H1 (cell line): ENCODE results near the gene CMC4. TPM values are rescaled to one million over a fixed set of nuclear protein-coding genes. Genes with fewer than 3 reads are reported as not detected.
A peak's percentile ranks its signal among the peaks of the same experiment; 100 is the strongest.

ENCODE experiments used
- CTCF ChIA-PET: fragments of 300-600 bp; sonication (Branson Sonifier 250); formaldehyde crosslinking; loops from one replicate; lab custom pipeline; 2021; ENCODE audit not compliant: partially characterized antibody; lab: Charles Lee
- POLR2A ChIA-PET: fragments of 300-600 bp; sonication (Branson Sonifier 250); formaldehyde crosslinking; loops from one replicate; lab custom pipeline; 2021; ENCODE audit warnings: inconsistent platforms; ENCODE audit not compliant: partially characterized antibody; lab: Charles Lee
- DNase-seq, 2 experiments: peaks; one replicate each; pipeline versions ENCODE4 v3.0.0 to v3.0.0-alpha.2; 2010 to 2022; ENCODE audit warnings: low spot score in 2 of 2, low read depth in 1 of 2, mixed read lengths in 1 of 2
- FAIRE-seq: peaks from 2 replicates; lab custom pipeline; 2011; peaks lifted over from hg19 to GRCh38; lab: Jason Lieb, UNC
- H2AFZ ChIP-seq: 2 replicates; pipeline ENCODE4 v1.8.1; 2012; ENCODE audit warnings: low read length, inconsistent platforms
- H2AK5ac ChIP-seq: 2 replicates; pipeline ENCODE4 v1.6.1; 2013; ENCODE audit warnings: low read depth, low read length
- H2BK120ac ChIP-seq: replicated peaks from 2 replicates; pipeline ENCODE3; 2013; ENCODE audit warnings: low read depth, low read length, inconsistent platforms
- H2BK12ac ChIP-seq: 2 replicates; pipeline ENCODE4 v1.6.1; 2013; ENCODE audit warnings: low read depth, low read length
- H2BK15ac ChIP-seq: 2 replicates; pipeline ENCODE4 v1.6.1; 2013; ENCODE audit warnings: low read length
- H2BK20ac ChIP-seq: 2 replicates; pipeline ENCODE4 v1.6.1; 2013; ENCODE audit warnings: low read length
- H2BK5ac ChIP-seq: 2 replicates; pipeline ENCODE4 v1.6.1; 2013; ENCODE audit warnings: low read depth, low read length
- H3K14ac ChIP-seq: 2 replicates; pipeline ENCODE4 v1.6.1; 2013; ENCODE audit warnings: inconsistent platforms; ENCODE audit not compliant: insufficient read length
- H3K18ac ChIP-seq: 2 replicates; pipeline ENCODE4 v1.6.1; 2013; ENCODE audit warnings: low read length; ENCODE audit errors: extremely low read depth
- H3K23ac ChIP-seq: 2 replicates; pipeline ENCODE4 v1.6.1; 2013; ENCODE audit warnings: inconsistent platforms; ENCODE audit not compliant: insufficient read length
- H3K23me2 ChIP-seq: 2 replicates; pipeline ENCODE4 v1.6.1; 2013; ENCODE audit warnings: low read depth, low read length
- H3K27ac ChIP-seq: 2 replicates; pipeline ENCODE4 v1.6.1; 2011; ENCODE audit warnings: low read depth, low read length, inconsistent platforms
- H3K27me3 ChIP-seq, 4 experiments: replicated peaks in 1 of 4; 1 replicate in 1 of 4; 2 replicates in 3 of 4; pipeline versions ENCODE4 v1.6.1 to v1.8.1; 2011 to 2013; ENCODE audit warnings: low read length in 3 of 4, mild to moderate bottlenecking in 3 of 4, inconsistent platforms in 2 of 4, mixed read lengths in 2 of 4, moderate library complexity in 1 of 4; ENCODE audit not compliant: control insufficient read depth in 3 of 4, insufficient read depth in 3 of 4; ENCODE audit errors: extremely low read depth in 1 of 4
- H3K36me3 ChIP-seq, 4 experiments: 2 replicates each; pipeline versions ENCODE4 v1.6.1 to v1.8.1; 2011 to 2013; ENCODE audit warnings: mild to moderate bottlenecking in 4 of 4, low read length in 3 of 4, moderate library complexity in 2 of 4, control low read depth in 1 of 4, inconsistent platforms in 1 of 4; ENCODE audit not compliant: insufficient read depth in 4 of 4, control insufficient read depth in 2 of 4
- H3K4ac ChIP-seq: replicated peaks from 2 replicates; pipeline ENCODE3; 2013; ENCODE audit warnings: low read length, low read depth, mixed read lengths, inconsistent platforms; ENCODE audit not compliant: insufficient read length
- H3K4me1 ChIP-seq, 4 experiments: replicated peaks in 1 of 4; 1 replicate in 1 of 4; 2 replicates in 3 of 4; pipeline versions ENCODE4 v1.6.1 to v1.8.1; 2011 to 2013; ENCODE audit warnings: low read length in 3 of 4, inconsistent platforms in 2 of 4, mixed read lengths in 1 of 4; ENCODE audit not compliant: insufficient read depth in 4 of 4, control insufficient read depth in 3 of 4
- H3K4me2 ChIP-seq, 2 experiments: 2 replicates each; pipeline versions ENCODE4 v1.6.1 to v1.8.1; 2011 to 2013; ENCODE audit warnings: low read depth in 2 of 2, low read length in 2 of 2, control low read depth in 1 of 2, inconsistent platforms in 1 of 2, mild to moderate bottlenecking in 1 of 2; ENCODE audit not compliant: insufficient read depth in 1 of 2
- H3K4me3 ChIP-seq, 4 experiments: fragments of 200-600, 300-600 bp in 1 of 4; sonication (generic), shearing (Covaris generic), sonication (Bioruptor Twin) in 1 of 4; 2 replicates each; pipeline versions ENCODE4 v1.5.1 to v1.8.1; 2011 to 2016; ENCODE audit warnings: low read length in 4 of 4, low read depth in 3 of 4, control low read depth in 2 of 4, inconsistent platforms in 2 of 4, mild to moderate bottlenecking in 2 of 4, mixed read lengths in 1 of 4, moderate library complexity in 1 of 4; ENCODE audit not compliant: insufficient read depth in 2 of 4; ENCODE audit errors: extremely low read depth in 1 of 4
- H3K56ac ChIP-seq: replicated peaks from 2 replicates; pipeline ENCODE3; 2013; ENCODE audit warnings: low read depth, mild to moderate bottlenecking, mixed read lengths, low read length, inconsistent platforms; ENCODE audit not compliant: insufficient read length
- H3K79me1 ChIP-seq: 2 replicates; pipeline ENCODE4 v1.6.1; 2013; ENCODE audit warnings: low read depth, low read length, control low read depth
- H3K79me2 ChIP-seq, 2 experiments: 2 replicates each; pipeline versions ENCODE4 v1.6.1 to v1.8.1; 2012 to 2013; ENCODE audit warnings: low read length in 2 of 2, mild to moderate bottlenecking in 2 of 2, inconsistent platforms in 1 of 2; ENCODE audit not compliant: insufficient read depth in 2 of 2, control insufficient read depth in 1 of 2
- H3K9ac ChIP-seq, 4 experiments: replicated peaks in 1 of 4; 1 replicate in 1 of 4; 2 replicates in 3 of 4; pipeline versions ENCODE4 v1.6.1 to v1.8.1; 2011 to 2013; ENCODE audit warnings: low read depth in 3 of 4, low read length in 3 of 4, control low read depth in 2 of 4, mild to moderate bottlenecking in 2 of 4, moderate library complexity in 2 of 4, inconsistent platforms in 1 of 4; ENCODE audit errors: extremely low read depth in 1 of 4
- H3K9me3 ChIP-seq, 2 experiments: 2 replicates each; pipeline versions ENCODE4 v1.6.1 to v1.8.1; 2012 to 2013; ENCODE audit warnings: mild to moderate bottlenecking in 2 of 2, moderate library complexity in 2 of 2, control low read depth in 1 of 2, inconsistent platforms in 1 of 2, low read depth in 1 of 2, low read length in 1 of 2, mixed read lengths in 1 of 2; ENCODE audit not compliant: insufficient read depth in 2 of 2
- H4K20me1 ChIP-seq, 2 experiments: replicated peaks in 1 of 2; 2 replicates each; pipeline versions ENCODE3 to v1.8.1; 2011 to 2013; ENCODE audit warnings: inconsistent platforms in 2 of 2, low read length in 2 of 2, mild to moderate bottlenecking in 1 of 2; ENCODE audit not compliant: insufficient read depth in 2 of 2, control insufficient read depth in 1 of 2
- H4K5ac ChIP-seq: 2 replicates; pipeline ENCODE4 v1.6.1; 2013; ENCODE audit warnings: low read length, low read depth, mixed read lengths, inconsistent platforms; ENCODE audit not compliant: insufficient read length
- H4K8ac ChIP-seq: 2 replicates; pipeline ENCODE4 v1.8.0; 2013; ENCODE audit warnings: mild to moderate bottlenecking, moderate library complexity, low read length, inconsistent platforms; ENCODE audit not compliant: insufficient read depth; ENCODE audit errors: extremely low read depth
- H4K91ac ChIP-seq: replicated peaks from 2 replicates; pipeline ENCODE3; 2013; ENCODE audit warnings: low read length, mixed read lengths, inconsistent platforms; ENCODE audit not compliant: insufficient read length
- CREB1 ChIP-seq: IDR thresholded peaks from 2 replicates; pipeline ENCODE4 v1.6.1; 2012; ENCODE audit warnings: inconsistent platforms
- HDAC6 ChIP-seq: IDR thresholded peaks from one replicate; pipeline ENCODE4 v1.7.1; 2012; ENCODE audit warnings: low read depth, mild to moderate bottlenecking, inconsistent platforms, low read length, moderate library complexity
- POLR2AphosphoS5 ChIP-seq: IDR thresholded peaks from 2 replicates; pipeline ENCODE4 v1.6.1; 2011; ENCODE audit warnings: low read depth, low read length
- TAF7 ChIP-seq: optimal IDR thresholded peaks from 2 replicates; pipeline ENCODE3; 2011; ENCODE audit warnings: low read depth, mild to moderate bottlenecking, inconsistent platforms, low read length, moderate library complexity, borderline replicate concordance
- TBP ChIP-seq: IDR thresholded peaks from 2 replicates; pipeline ENCODE4 v1.6.1; 2011; ENCODE audit warnings: low read depth, low read length, improper control_type of control experiment
- YY1 ChIP-seq: IDR thresholded peaks from 2 replicates; pipeline ENCODE4 v1.6.1; 2011; ENCODE audit warnings: low read depth, mild to moderate bottlenecking, low read length
- WGBS, 2 experiments: shearing (Covaris generic) in 1 of 2; methylation state at CpG; one replicate each; pipeline versions ENCODE4 v1.1.6 to v1.1.7; 2013 to 2015; ENCODE audit warnings: low lambda C conversion rate in 2 of 2, mixed read lengths in 2 of 2, inconsistent platforms in 1 of 2, low coverage in 1 of 2, missing lambda C conversion rate in 1 of 2; ENCODE audit not compliant: insufficient replicate concordance in 2 of 2, insufficient coverage in 1 of 2, insufficient read length in 1 of 2; ENCODE audit errors: extremely low coverage in 1 of 2, missing lambda C conversion rate in 1 of 2; 5-methylcytosine and 5-hydroxymethylcytosine counted together
- long read RNA-seq, 2 experiments: library from RNA in 1 of 2; library from capped mRNA in 1 of 2; stranded (forward); transcript quantifications; one replicate each; pipeline ENCODE4 v2.0.0, GENCODE V29; 2021; ENCODE audit warnings: inconsistent platforms in 1 of 2
- polyA minus RNA-seq, 3 experiments: library from RNA; depleted of rRNA, polyadenylated mRNA; stranded (reverse); fragments of >200 nt; gene quantifications; 1 replicate in 2 of 3; 2 replicates in 1 of 3; pipeline ENCODE4 v1.2.3, GENCODE V29; 2011
- polyA plus RNA-seq, 7 experiments: library from polyadenylated mRNA; depleted of rRNA in 3 of 7; stranded (reverse) in 5 of 7; unstranded in 2 of 7; fragments of >200 nt in 5 of 7; fragments of 200-250 nt in 2 of 7; gene quantifications; 1 replicate in 5 of 7; 2 replicates in 1 of 7; 4 replicates in 1 of 7; pipeline versions ENCODE4 v1.2.1 to v1.2.3, GENCODE V29; 2011 to 2013; ENCODE audit warnings: missing spikeins in 2 of 7, mixed read lengths in 2 of 7
- total RNA-seq: library from RNA; stranded (reverse); fragmentation: NEBNext Ultra II Directional; extraction: Animal tissue kit (Norgen Biotek cat#: 25700); gene quantifications from 2 replicates; pipeline ENCODE4 v1.2.1, GENCODE V29; 2021
- TF ChIP-seq, protein P1 (sequence below): IDR thresholded peaks from 2 replicates; pipeline ENCODE4 v1.6.1; 2011; ENCODE audit warnings: low read length, improper control_type of control experiment

The CMC4 gene, protein sequence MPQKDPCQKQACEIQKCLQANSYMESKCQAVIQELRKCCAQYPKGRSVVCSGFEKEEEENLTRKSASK
- 3.7 and 6.0 TPM in 2 replicates for total RNA-seq
- polyA plus RNA-seq (2011; rRNA removed) = 7.8 and 8.8 TPM in 2 replicates
- polyA plus RNA-seq (2011; cell fraction: cytosol; rRNA removed) = 8.0 TPM
- polyA plus RNA-seq (2011; cell fraction: nucleus; rRNA removed) = 5.3 TPM
- polyA plus RNA-seq (2012, experiment 1 of 2) = 5.9 to 7.1 TPM (median 6.3 TPM) in 4 replicates
- polyA plus RNA-seq (2012, experiment 2 of 2) = 10.9 TPM
- polyA plus RNA-seq (2013, experiment 1 of 2) = 7.4 TPM
- 9.1 TPM for polyA plus RNA-seq (2013, experiment 2 of 2)
- 1.2 and 1.8 TPM in 2 replicates for polyA minus RNA-seq (2011; rRNA and poly(A)+ RNA removed)
- polyA minus RNA-seq (2011; cell fraction: cytosol; rRNA and poly(A)+ RNA removed) = 1.8 TPM
- not detected for polyA minus RNA-seq (2011; cell fraction: nucleus; rRNA and poly(A)+ RNA removed)
- long read RNA-seq, experiment 1, transcript CMC4-202 (3 exons, 1,107 nt) = major isoform, 7 of 10 reads
- long read RNA-seq, experiment 1, partial matches to known transcripts = 1 of 10 reads
- long read RNA-seq, experiment 1, other reads (novel, unspliced or antisense) = 2 of 10 reads
- long read RNA-seq, experiment 2, transcript CMC4-202 (3 exons, 1,107 nt) = major isoform, 7 of 8 reads
- long read RNA-seq, experiment 2, partial matches to known transcripts = 0 of 8 reads
- long read RNA-seq, experiment 2, other reads (novel, unspliced or antisense) = 1 of 8 reads

DNA sequence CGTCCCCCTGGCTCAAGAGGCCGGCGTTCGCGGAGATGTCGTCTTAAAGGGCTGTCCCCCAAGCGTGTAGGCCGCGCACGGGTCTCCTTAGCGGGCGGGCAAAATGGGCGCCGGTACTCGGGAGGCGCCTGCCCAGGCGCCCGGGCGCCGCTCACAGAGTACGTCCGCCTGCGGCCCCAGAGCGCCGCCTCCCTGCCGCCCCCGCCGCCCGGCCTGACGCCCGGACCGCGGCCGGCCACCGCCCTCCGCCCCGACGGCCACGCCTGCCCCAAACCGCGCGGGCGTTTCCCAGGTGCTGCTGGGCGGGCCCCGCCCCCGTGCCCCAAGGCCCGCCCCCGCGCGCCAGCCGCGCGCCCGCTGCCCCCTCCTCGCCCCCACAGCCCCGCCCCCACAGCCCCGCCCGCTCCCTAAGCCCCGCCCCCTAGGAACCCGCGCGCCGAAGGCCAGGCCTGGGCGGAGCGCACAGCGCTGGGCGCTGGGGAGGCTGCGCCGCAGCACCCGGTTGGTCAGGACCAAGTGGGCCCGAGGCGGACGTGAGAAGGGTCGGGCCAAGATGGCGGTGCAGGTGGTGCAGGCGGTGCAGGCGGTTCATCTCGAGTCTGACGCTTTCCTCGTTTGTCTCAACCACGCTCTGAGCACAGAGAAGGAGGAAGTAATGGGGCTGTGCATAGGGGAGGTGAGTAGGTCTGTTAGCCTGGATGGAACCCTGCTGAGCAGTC lies at the start of gene CMC4, which contains the start of the genes BRCC3 and MTCP1:
CMC4 (minus strand) TSS at position 162 of the 719 bp plus-strand sequence. CDS start 7,113 bp downstream, outside the sequence.
BRCC3 (plus strand) TSS at position 534 of the 719 bp plus-strand sequence; CDS start at position 554, 20 bp downstream.
MTCP1 (minus strand) TSS at position 162 of the 719 bp plus-strand sequence. CDS start 5,126 bp downstream, outside the sequence.
- Histone ChIP-seq H3K27me3 (no peaks in the 10 kb centered on the region), H2BK5ac (peak within 1 kb of the TSS; percentile 60; the same call in 1 of the 2 replicates), H2AK5ac (no peak within 1 kb of the TSS), H2AFZ (peak within 1 kb of the TSS; percentile 100), H3K79me2 (peaks cover 0 to 20% of the 10 kb centered on the region in 2 experiments; a peak in 2 of 4 replicates), H3K23ac (no peak within 1 kb of the TSS), H4K20me1 (no peaks in the 10 kb centered on the region), H2BK120ac (no peak within 1 kb of the TSS), H3K27ac (peak within 1 kb of the TSS; percentile 77), H3K36me3 (peaks cover 0 to 11% (median 1%) of the 10 kb centered on the region in 4 experiments; a peak in 5 of 8 replicates), H2BK20ac (no peak within 1 kb of the TSS), H3K4me3 (peak within 1 kb of the TSS; percentile 67 to 95 (median 78)), H4K91ac (no peak within 1 kb of the TSS), H2BK15ac (no peak within 1 kb of the TSS), H3K56ac (no peak within 1 kb of the TSS), H2BK12ac (no peak within 1 kb of the TSS), H3K4me1 (no peaks in the 10 kb centered on the region), H3K23me2 (0 out of 2 replicates have a peak, but pooled peaks cover 2% of the 10 kb centered on the region), H3K4ac (no peak within 1 kb of the TSS), H3K9me3 (no peaks in the 10 kb centered on the region), H3K14ac (no peak within 1 kb of the TSS), H4K5ac (peak within 1 kb of the TSS; percentile 87), H3K4me2 (peak within 1 kb of the TSS; percentile 84 to 91), H4K8ac (peak within 1 kb of the TSS; percentile 79; the same call in 1 of the 2 replicates), H3K79me1 (no peaks in the 10 kb centered on the region), H3K9ac (peak within 1 kb of the TSS; percentile 56 to 89 (median 77)), H3K18ac (peak within 1 kb of the TSS; percentile 96)
- FAIRE-seq (no peak), DNase-seq (peak; percentile 36 to 69)
- WGBS, 2 experiments = 6% methylated on average over 7 of the region's 81 CpGs; no CpG with 5 or more reads in 1 of the 2 experiments
- ChIA-PET CTCF (interaction anchor here (1.1 kb wide), 1 partner anchor 13 kb away, joined by 4 read pairs; no protein-coding TSS in a partner anchor), POLR2A (interaction anchor here (0.8 to 1.0 kb wide), 2 partner anchors 10 to 146 kb away, joined by 3 read pairs; partner anchors contain the start of gene VBP1)
- TF ChIP-seq TAF7 (peak; percentile 59), POLR2AphosphoS5 (peak; percentile 83), HDAC6 (no peak), YY1 (peak; percentile 91), CREB1 (peak; percentile 41; the same call in 1 of the 2 replicates), TBP (0 out of 2 replicates have a peak, but pooled peaks have one; percentile 11)
- TF ChIP-seq, protein P1, sequence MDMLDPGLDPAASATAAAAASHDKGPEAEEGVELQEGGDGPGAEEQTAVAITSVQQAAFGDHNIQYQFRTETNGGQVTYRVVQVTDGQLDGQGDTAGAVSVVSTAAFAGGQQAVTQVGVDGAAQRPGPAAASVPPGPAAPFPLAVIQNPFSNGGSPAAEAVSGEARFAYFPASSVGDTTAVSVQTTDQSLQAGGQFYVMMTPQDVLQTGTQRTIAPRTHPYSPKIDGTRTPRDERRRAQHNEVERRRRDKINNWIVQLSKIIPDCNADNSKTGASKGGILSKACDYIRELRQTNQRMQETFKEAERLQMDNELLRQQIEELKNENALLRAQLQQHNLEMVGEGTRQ = no peak
